DND-41 (cell line): ENCODE measurements around the gene MTCH1.

Source experiments
- CTCF ChIP-seq: IDR thresholded peaks from 2 replicates; pipeline ENCODE4 v1.5.1; 2012; ENCODE audit warnings: borderline replicate concordance, low read length, moderate library complexity, mild to moderate bottlenecking; ENCODE audit not compliant: poor library complexity, severe bottlenecking; ENCODE audit errors: extremely low read depth
- EZH2 ChIP-seq: IDR thresholded peaks from 3 replicates; pipeline ENCODE4 v1.6.1; 2012; ENCODE audit warnings: borderline replicate concordance, low read depth, mild to moderate bottlenecking, moderate library complexity, low read length, inconsistent platforms; ENCODE audit not compliant: severe bottlenecking

- TF ChIP-seq CTCF: peak; percentile 49
- TF ChIP-seq EZH2: no peak
These were observed 6.7 kb downstream of the MTCH1 start for GRCh38 chr6:36979347-36979742.
